SU-DHL-6 (cell line): ENCODE results near the gene RADX.
A peak's percentile ranks its signal among the peaks of the same experiment; 100 is the strongest.

Experiments
- H2AFZ ChIP-seq: fragments of 200-600 bp; sonication (generic); 2 replicates; pipeline ENCODE4 v1.6.1; 2014; ENCODE audit warnings: low read depth, mild to moderate bottlenecking, moderate library complexity, mixed read lengths, antibody characterized with exemption, low read length; ENCODE audit not compliant: severe bottlenecking
- H3F3A ChIP-seq: fragments of 200-600 bp; shearing (Covaris generic); 2 replicates; pipeline ENCODE4 v1.6.0; 2016; ENCODE audit warnings: antibody characterized with exemption, mild to moderate bottlenecking; ENCODE audit not compliant: insufficient read depth
- H3K27ac ChIP-seq: fragments of 200-600 bp; sonication (generic); 2 replicates; pipeline ENCODE4 v1.5.1; 2016; ENCODE audit warnings: low read depth, mild to moderate bottlenecking, low read length, moderate library complexity, mixed read lengths
- H3K27me3 ChIP-seq: fragments of 200-600 bp; sonication (generic), shearing (Covaris generic); 2 replicates; pipeline ENCODE4 v1.6.0; 2014; ENCODE audit warnings: mild to moderate bottlenecking, low read length
- H3K36me3 ChIP-seq: fragments of 200-600 bp; sonication (generic); 2 replicates; pipeline ENCODE4 v1.6.1; 2014; ENCODE audit warnings: mild to moderate bottlenecking, low read length, mixed read lengths
- H3K4me2 ChIP-seq: fragments of 300-600, 200-600 bp; shearing (Covaris generic), sonication (generic); 2 replicates; pipeline ENCODE4 v1.6.0; 2014; ENCODE audit warnings: low read length, low read depth, mild to moderate bottlenecking; ENCODE audit not compliant: poor library complexity, severe bottlenecking
- H3K4me3 ChIP-seq: fragments of 200-600 bp; sonication (generic); 2 replicates; pipeline ENCODE4 v1.5.1; 2014; ENCODE audit warnings: antibody characterized with exemption, low read length, mild to moderate bottlenecking, mixed read lengths; ENCODE audit not compliant: insufficient read depth, poor library complexity, severe bottlenecking
- H3K79me2 ChIP-seq: fragments of 200-600 bp; sonication (generic); 2 replicates; pipeline ENCODE4 v1.6.1; 2014; ENCODE audit warnings: mild to moderate bottlenecking, low read length, moderate library complexity; ENCODE audit not compliant: insufficient read depth
- H3K9ac ChIP-seq: fragments of 200-600 bp; sonication (generic); 2 replicates; pipeline ENCODE4 v1.7.0; 2014; ENCODE audit warnings: mild to moderate bottlenecking, low read length
- H3K9me2 ChIP-seq: fragments of 200-600 bp; sonication (generic); replicated peaks from 2 replicates; pipeline ENCODE4 v1.6.1; 2014; ENCODE audit warnings: low read length; ENCODE audit not compliant: insufficient read depth
- H3K9me3 ChIP-seq: fragments of 200-600 bp; sonication (generic); 2 replicates; pipeline ENCODE4 v1.6.1; 2014; ENCODE audit warnings: low read length, mixed read lengths; ENCODE audit not compliant: insufficient read depth
- H4K20me1 ChIP-seq: fragments of 200-600 bp; sonication (generic); 2 replicates; pipeline ENCODE4 v1.6.1; 2014; ENCODE audit warnings: low read depth, mild to moderate bottlenecking, antibody characterized with exemption, low read length, moderate library complexity, mixed read lengths
- EZH2phosphoT487 ChIP-seq: fragments of 200-600 bp; sonication (generic), shearing (Covaris generic); conservative IDR thresholded peaks from 2 replicates; pipeline ENCODE4 v1.6.1; 2018; ENCODE audit warnings: mild to moderate bottlenecking, antibody characterized with exemption, low read length, moderate library complexity, mixed read lengths
- TF ChIP-seq, protein P1 (sequence below): fragments of 200-600 bp; sonication (generic); IDR thresholded peaks from one replicate; pipeline ENCODE4 v1.5.1; 2017; ENCODE audit warnings: antibody characterized with exemption, mild to moderate bottlenecking, low read length, moderate library complexity; ENCODE audit not compliant: insufficient read depth, poor library complexity, severe bottlenecking

RADX gene

DNA sequence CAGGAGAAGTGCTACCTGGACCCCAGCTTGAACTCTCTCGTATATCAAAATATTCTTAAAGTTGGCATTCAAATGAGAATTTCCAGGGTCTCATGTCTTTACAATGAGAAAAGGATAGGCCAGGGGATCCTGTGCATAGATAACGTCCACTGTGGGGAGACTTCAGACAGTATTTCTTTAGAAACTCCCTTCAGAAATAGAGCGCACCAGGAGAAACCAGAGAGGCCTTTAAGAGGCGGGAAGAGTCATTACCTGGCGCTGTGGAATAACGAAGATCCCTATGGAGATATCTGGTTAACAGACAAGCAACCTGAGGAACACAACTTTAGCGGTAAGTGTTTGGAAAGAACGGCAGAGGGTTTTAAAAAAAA lies 600 bp downstream of the RADX start:
- Histone ChIP-seq H4K20me1 (no peaks in the 10 kb centered on the region), H3K79me2 (peaks cover 45% of the 10 kb centered on the region), H3K36me3 (no peaks in the 10 kb centered on the region), H2AFZ (peak overlapping the region; percentile 86), H3K9me2 (no peaks in the 10 kb centered on the region), H3K4me2 (peak overlapping the region; percentile 90), H3K4me3 (peak overlapping the region; percentile 89), H3K9me3 (no peaks in the 10 kb centered on the region), H3K9ac (peak overlapping the region; percentile 87), H3K27me3 (no peaks in the 10 kb centered on the region), H3K27ac (peak overlapping the region; percentile 65), H3F3A (no peaks in the 10 kb centered on the region)
- TF ChIP-seq, protein P1, sequence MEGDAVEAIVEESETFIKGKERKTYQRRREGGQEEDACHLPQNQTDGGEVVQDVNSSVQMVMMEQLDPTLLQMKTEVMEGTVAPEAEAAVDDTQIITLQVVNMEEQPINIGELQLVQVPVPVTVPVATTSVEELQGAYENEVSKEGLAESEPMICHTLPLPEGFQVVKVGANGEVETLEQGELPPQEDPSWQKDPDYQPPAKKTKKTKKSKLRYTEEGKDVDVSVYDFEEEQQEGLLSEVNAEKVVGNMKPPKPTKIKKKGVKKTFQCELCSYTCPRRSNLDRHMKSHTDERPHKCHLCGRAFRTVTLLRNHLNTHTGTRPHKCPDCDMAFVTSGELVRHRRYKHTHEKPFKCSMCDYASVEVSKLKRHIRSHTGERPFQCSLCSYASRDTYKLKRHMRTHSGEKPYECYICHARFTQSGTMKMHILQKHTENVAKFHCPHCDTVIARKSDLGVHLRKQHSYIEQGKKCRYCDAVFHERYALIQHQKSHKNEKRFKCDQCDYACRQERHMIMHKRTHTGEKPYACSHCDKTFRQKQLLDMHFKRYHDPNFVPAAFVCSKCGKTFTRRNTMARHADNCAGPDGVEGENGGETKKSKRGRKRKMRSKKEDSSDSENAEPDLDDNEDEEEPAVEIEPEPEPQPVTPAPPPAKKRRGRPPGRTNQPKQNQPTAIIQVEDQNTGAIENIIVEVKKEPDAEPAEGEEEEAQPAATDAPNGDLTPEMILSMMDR = no peak
- TF ChIP-seq EZH2phosphoT487 = no peak

DNA sequence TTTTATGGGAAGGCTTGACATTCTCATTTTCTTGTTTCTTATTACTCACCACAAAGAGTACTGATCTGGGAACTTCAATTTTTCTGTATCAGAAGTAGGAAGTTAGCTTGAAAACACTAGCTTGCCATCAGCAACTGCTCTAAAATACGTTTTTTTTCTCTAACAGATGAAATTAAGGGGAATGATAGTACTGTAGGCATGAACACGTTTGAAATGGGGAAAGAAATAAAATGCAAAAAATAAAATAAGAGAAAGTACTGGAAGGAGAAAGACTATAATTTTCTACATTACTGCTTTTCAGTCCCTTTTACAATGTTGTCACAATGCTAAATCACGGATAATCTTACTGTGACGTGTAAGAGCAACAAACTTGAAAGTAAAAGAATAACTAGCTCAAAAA lies 1.5 kb downstream of the RADX start:
- H2AFZ ChIP-seq = peak overlapping the region; percentile 86
- no peaks in the 10 kb centered on the region for H3K9me3 ChIP-seq
- H3K36me3 ChIP-seq = no peaks in the 10 kb centered on the region
- H3K4me3 ChIP-seq = peak overlapping the region; percentile 89
- peaks cover 50% of the 10 kb centered on the region for H3K79me2 ChIP-seq
- peak overlapping the region; percentile 65; the same call in 1 of the 2 replicates for H3K27ac ChIP-seq
- peak overlapping the region; percentile 87 for H3K9ac ChIP-seq
- no peaks in the 10 kb centered on the region for H3F3A ChIP-seq
- H3K9me2 ChIP-seq = no peaks in the 10 kb centered on the region
- TF ChIP-seq, protein P1 = no peak
- TF ChIP-seq EZH2phosphoT487 = no peak
- H4K20me1 ChIP-seq = no peaks in the 10 kb centered on the region
- peak overlapping the region; percentile 90 for H3K4me2 ChIP-seq
- H3K27me3 ChIP-seq = no peaks in the 10 kb centered on the region

DNA sequence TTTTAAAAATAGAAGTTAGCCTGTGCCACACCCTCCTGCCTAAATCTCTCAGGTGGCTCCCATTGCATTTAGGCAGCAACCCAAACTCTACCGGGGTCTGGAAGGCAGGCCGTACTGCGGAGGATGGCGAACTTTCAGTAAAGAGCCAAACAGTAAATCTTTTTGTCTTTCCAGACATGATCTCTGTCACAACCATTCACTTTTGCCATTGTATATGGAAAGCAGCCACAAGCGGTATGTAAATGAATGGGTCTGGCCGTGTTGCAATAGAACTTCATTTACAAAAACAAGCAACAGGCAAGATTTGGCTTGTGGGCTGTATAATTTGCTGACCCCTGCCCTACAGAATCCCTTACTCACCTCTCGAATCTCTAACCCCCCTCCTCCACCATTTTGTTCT lies 3.3 kb downstream of the RADX start:
- Histone ChIP-seq H3K9me3 (no peaks in the 10 kb centered on the region), H3K27me3 (no peaks in the 10 kb centered on the region), H3K36me3 (no peaks in the 10 kb centered on the region), H3K4me3 (no peak overlapping the region), H3K27ac (no peak overlapping the region), H4K20me1 (no peaks in the 10 kb centered on the region), H3K9ac (no peak overlapping the region), H3K79me2 (peaks cover 50% of the 10 kb centered on the region), H3K9me2 (no peaks in the 10 kb centered on the region), H2AFZ (no peak overlapping the region), H3F3A (no peaks in the 10 kb centered on the region), H3K4me2 (no peak overlapping the region)
- TF ChIP-seq EZH2phosphoT487 = no peak
- TF ChIP-seq, protein P1 = no peak

DNA sequence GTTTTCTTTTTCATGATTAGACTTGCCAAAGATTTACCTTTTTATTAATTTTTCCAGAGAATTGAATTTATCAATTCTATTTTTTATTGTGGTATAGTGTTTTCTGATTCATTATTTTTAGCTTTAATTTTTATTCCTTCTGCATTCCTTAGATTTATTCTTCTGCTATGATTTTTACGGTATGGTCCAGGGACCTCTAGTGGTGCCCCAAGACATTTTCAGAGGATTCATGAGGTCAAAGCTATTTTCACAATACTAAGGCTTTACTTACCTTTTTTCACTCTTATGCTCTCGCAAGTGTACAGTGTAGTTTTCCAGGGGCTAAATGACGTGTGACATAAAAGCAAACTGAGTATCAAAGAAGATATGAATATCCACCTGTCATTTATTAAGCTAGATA lies 8.0 kb downstream of the RADX start:
- Histone ChIP-seq H3K4me2 (no peak overlapping the region), H3K79me2 (peaks cover 27% of the 10 kb centered on the region), H3K9ac (no peak overlapping the region), H3F3A (no peaks in the 10 kb centered on the region), H3K4me3 (no peak overlapping the region), H3K36me3 (no peaks in the 10 kb centered on the region), H2AFZ (no peak overlapping the region), H3K9me3 (no peaks in the 10 kb centered on the region), H3K27ac (no peak overlapping the region), H3K27me3 (no peaks in the 10 kb centered on the region), H4K20me1 (no peaks in the 10 kb centered on the region), H3K9me2 (no peaks in the 10 kb centered on the region)
- TF ChIP-seq, protein P1 = no peak
- no peak for TF ChIP-seq EZH2phosphoT487
